Activated CD8-positive, alpha-beta T cell treated with anti-CD3 and anti-CD28 coated beads, Interleukin-2, amount 10 ng/mL, durations not matched to agents 7 days and 5 days (primary cell): Measurements from ENCODE around the gene ZNF644. TPM values are rescaled to one million over a fixed set of nuclear protein-coding genes. Genes with fewer than 3 reads are reported as not detected.

Source experiments
- ATAC-seq: fragments of 150-1000 bp; cut with Tn5 transposase; one replicate; pipeline ENCODE4 v1.10.0; 2021; ENCODE audit warnings: moderate library complexity
- CTCF ChIA-PET: fragments of 350-600 bp; sonication (Branson Sonifier 250); formaldehyde crosslinking; loops from one replicate; lab custom pipeline; 2021; ENCODE audit warnings: antibody characterized with exemption; lab: Charles Lee
- POLR2A ChIA-PET: fragments of 350-600 bp; sonication (Branson Sonifier 250); formaldehyde crosslinking; loops from one replicate; lab custom pipeline; 2021; ENCODE audit warnings: antibody characterized with exemption; lab: Charles Lee
- DNase-seq: peaks from one replicate; pipeline ENCODE4 v3.0.0-alpha.2; 2020
- H3K27ac Mint-ChIP-seq: one replicate; pipeline ENCODE4 v1.8.0; 2021; ENCODE audit warnings: mild to moderate bottlenecking, mixed read lengths
- H3K27me3 Mint-ChIP-seq: one replicate; pipeline ENCODE4 v1.8.0; 2021; ENCODE audit warnings: low read depth, mixed read lengths
- H3K36me3 Mint-ChIP-seq: one replicate; pipeline ENCODE4 v1.8.0; 2021; ENCODE audit warnings: low read depth, mixed read lengths
- H3K4me1 Mint-ChIP-seq: one replicate; pipeline ENCODE4 v1.8.0; 2021; ENCODE audit warnings: low read depth, mixed read lengths
- H3K4me3 Mint-ChIP-seq: one replicate; pipeline ENCODE4 v1.8.0; 2021; ENCODE audit warnings: mild to moderate bottlenecking, mixed read lengths
- H3K9me3 Mint-ChIP-seq: one replicate; pipeline ENCODE4 v1.8.0; 2022; ENCODE audit warnings: mixed read lengths; ENCODE audit not compliant: insufficient read depth
- total RNA-seq, 2 experiments: library from RNA; stranded (reverse); gene quantifications; one replicate each; pipeline ENCODE4 v1.2.3, GENCODE V29; 2021

Gene ZNF644
- total RNA-seq, 2 experiments from 2014 or later = 49.4 to 52.2 TPM

GRCh38 chr1:91020486-91020885, 1.3 kb downstream of the ZNF644 start:
- no peak for ATAC-seq
- H3K27ac Mint-ChIP-seq = peak overlapping the region; percentile 99
- no peaks in the 10 kb centered on the region for H3K27me3 Mint-ChIP-seq
- CTCF ChIA-PET = interaction anchor here (1.3 kb wide), 1 partner anchor 145 kb away, joined by 5 read pairs; no protein-coding TSS in a partner anchor
- DNase-seq = no peak
- no peaks in the 10 kb centered on the region for H3K9me3 Mint-ChIP-seq
- POLR2A ChIA-PET = no interaction called here
- peaks cover 48% of the 10 kb centered on the region for H3K4me1 Mint-ChIP-seq
- H3K36me3 Mint-ChIP-seq = peaks cover 35% of the 10 kb centered on the region
- peak overlapping the region; percentile 94 for H3K4me3 Mint-ChIP-seq

- no peaks in the 10 kb centered on the region for H3K9me3 Mint-ChIP-seq
- CTCF ChIA-PET = interaction anchor here (1.0 to 2.5 kb wide), 4 partner anchors 10 to 147 kb away, joined by 3 to 19 read pairs (median 6); no protein-coding TSS in a partner anchor
- H3K36me3 Mint-ChIP-seq = peaks cover 41% of the 10 kb centered on the region
- ATAC-seq = no peak
- H3K27me3 Mint-ChIP-seq = no peaks in the 10 kb centered on the region
- no peak overlapping the region for H3K4me3 Mint-ChIP-seq
- no peak for DNase-seq
- H3K4me1 Mint-ChIP-seq = peaks cover 50% of the 10 kb centered on the region
- POLR2A ChIA-PET = no interaction called here
- H3K27ac Mint-ChIP-seq = peak overlapping the region; percentile 62
Observed at GRCh38 chr1:91018006-91018405, 3.8 kb downstream of the ZNF644 start.

GRCh38 chr1:91015794-91016550, 5.9 kb downstream of the ZNF644 start:
- DNase-seq (no peak), ATAC-seq (no peak)
- Mint-ChIP-seq H3K27ac (no peak overlapping the region), H3K9me3 (no peaks in the 10 kb centered on the region), H3K27me3 (no peaks in the 10 kb centered on the region), H3K4me1 (peaks cover 55% of the 10 kb centered on the region), H3K36me3 (peaks cover 45% of the 10 kb centered on the region), H3K4me3 (no peak overlapping the region)
- POLR2A ChIA-PET = no interaction called here
- CTCF ChIA-PET = interaction anchor here (0.9 kb wide), 1 partner anchor 286 kb away, joined by 3 read pairs; no protein-coding TSS in a partner anchor

GRCh38 chr1:91015358-91015780, 6.5 kb downstream of the ZNF644 start:
- CTCF ChIA-PET = interaction anchor here (0.9 kb wide), 1 partner anchor 285 kb away, joined by 3 read pairs; no protein-coding TSS in a partner anchor
- H3K27me3 Mint-ChIP-seq = no peaks in the 10 kb centered on the region
- peaks cover 41% of the 10 kb centered on the region for H3K36me3 Mint-ChIP-seq
- no peak overlapping the region for H3K4me3 Mint-ChIP-seq
- no peaks in the 10 kb centered on the region for H3K9me3 Mint-ChIP-seq
- H3K27ac Mint-ChIP-seq = no peak overlapping the region
- POLR2A ChIA-PET = no interaction called here
- ATAC-seq (no peak), DNase-seq (no peak)
- H3K4me1 Mint-ChIP-seq = peaks cover 50% of the 10 kb centered on the region

- H3K36me3 Mint-ChIP-seq = peaks cover 42% of the 10 kb centered on the region
- CTCF ChIA-PET = no interaction called here
- H3K9me3 Mint-ChIP-seq = no peaks in the 10 kb centered on the region
- peaks cover 43% of the 10 kb centered on the region for H3K4me1 Mint-ChIP-seq
- H3K27me3 Mint-ChIP-seq = no peaks in the 10 kb centered on the region
- DNase-seq = no peak
- POLR2A ChIA-PET = no interaction called here
- no peak for ATAC-seq
- H3K4me3 Mint-ChIP-seq = no peak overlapping the region
- H3K27ac Mint-ChIP-seq = no peak overlapping the region
Observed at GRCh38 chr1:91014475-91014874, 7.4 kb downstream of the ZNF644 start.

- peaks cover 33% of the 10 kb centered on the region for H3K4me1 Mint-ChIP-seq
- H3K9me3 Mint-ChIP-seq = no peaks in the 10 kb centered on the region
- no peak overlapping the region for H3K4me3 Mint-ChIP-seq
- H3K36me3 Mint-ChIP-seq = peaks cover 37% of the 10 kb centered on the region
- no peaks in the 10 kb centered on the region for H3K27me3 Mint-ChIP-seq
- DNase-seq (no peak), ATAC-seq (no peak)
- no peak overlapping the region for H3K27ac Mint-ChIP-seq
- POLR2A ChIA-PET = no interaction called here
- CTCF ChIA-PET = interaction anchor here (1.0 kb wide), 1 partner anchor 152 kb away, joined by 3 read pairs; no protein-coding TSS in a partner anchor
Observed at GRCh38 chr1:91013302-91013701, 8.5 kb downstream of the ZNF644 start.

- peaks cover 34% of the 10 kb centered on the region for H3K4me1 Mint-ChIP-seq
- CTCF ChIA-PET = interaction anchor here (1.0 kb wide), 2 partner anchors 153 to 154 kb away, joined by 3 read pairs; no protein-coding TSS in a partner anchor
Observed at GRCh38 chr1:91012196-91012595, 9.6 kb downstream of the ZNF644 start.

GRCh38 chr1:91011726-91012125, 10.1 kb downstream of the ZNF644 start:
- CTCF ChIA-PET = interaction anchor here (1.0 kb wide), 1 partner anchor 155 kb away, joined by 3 read pairs; no protein-coding TSS in a partner anchor
- peaks cover 36% of the 10 kb centered on the region for H3K4me1 Mint-ChIP-seq
- DNase-seq (no peak), ATAC-seq (no peak)
- POLR2A ChIA-PET = no interaction called here
- H3K4me3 Mint-ChIP-seq = no peak overlapping the region
- no peak overlapping the region for H3K27ac Mint-ChIP-seq
- H3K9me3 Mint-ChIP-seq = no peaks in the 10 kb centered on the region
- peaks cover 38% of the 10 kb centered on the region for H3K36me3 Mint-ChIP-seq
- H3K27me3 Mint-ChIP-seq = no peaks in the 10 kb centered on the region

More at GRCh38 chr1:91012196-91012595, 9.6 kb downstream of the ZNF644 start:
- H3K9me3 Mint-ChIP-seq = no peaks in the 10 kb centered on the region
- DNase-seq (no peak), ATAC-seq (no peak)
- H3K4me3 Mint-ChIP-seq = no peak overlapping the region
- peaks cover 38% of the 10 kb centered on the region for H3K36me3 Mint-ChIP-seq
- H3K27ac Mint-ChIP-seq = no peak overlapping the region
- no peaks in the 10 kb centered on the region for H3K27me3 Mint-ChIP-seq
- POLR2A ChIA-PET = no interaction called here

- POLR2A ChIA-PET = no interaction called here
- Mint-ChIP-seq H3K27ac (no peak overlapping the region), H3K4me3 (no peak overlapping the region)
Observed at GRCh38 chr1:91007827-91008226, 14.0 kb downstream of the ZNF644 start.

GRCh38 chr1:91007092-91007491, 14.7 kb downstream of the ZNF644 start:
- Mint-ChIP-seq H3K9me3 (peaks cover 6% of the 10 kb centered on the region), H3K4me3 (no peak overlapping the region), H3K4me1 (peaks cover 38% of the 10 kb centered on the region), H3K27me3 (no peaks in the 10 kb centered on the region), H3K27ac (no peak overlapping the region), H3K36me3 (peaks cover 57% of the 10 kb centered on the region)
- CTCF ChIA-PET = no interaction called here
- DNase-seq = no peak
- POLR2A ChIA-PET = interaction anchor here (1.2 kb wide), 1 partner anchor 15 kb away, joined by 4 read pairs; the partner anchor contains the start of gene ZNF644
- no peak for ATAC-seq

More at GRCh38 chr1:91007827-91008226, 14.0 kb downstream of the ZNF644 start:
- peaks cover 52% of the 10 kb centered on the region for H3K36me3 Mint-ChIP-seq
- peaks cover 44% of the 10 kb centered on the region for H3K4me1 Mint-ChIP-seq
- DNase-seq (no peak), ATAC-seq (no peak)
- CTCF ChIA-PET = interaction anchor here (2.2 kb wide), 1 partner anchor 34 kb away, joined by 6 read pairs; no protein-coding TSS in a partner anchor
- peaks cover 6% of the 10 kb centered on the region for H3K9me3 Mint-ChIP-seq
- H3K27me3 Mint-ChIP-seq = no peaks in the 10 kb centered on the region

- ChIA-PET CTCF (interaction anchor here (0.8 to 0.9 kb wide), 3 partner anchors 10 to 43 kb away, joined by 4 to 6 read pairs (median 5); no protein-coding TSS in a partner anchor), POLR2A (interaction anchor here (1.2 kb wide), 2 partner anchors 15 to 16 kb away, joined by 4 read pairs; partner anchors contain the start of gene ZNF644)
- Mint-ChIP-seq H3K4me1 (peaks cover 32% of the 10 kb centered on the region), H3K4me3 (no peak overlapping the region), H3K27me3 (no peaks in the 10 kb centered on the region), H3K36me3 (peaks cover 59% of the 10 kb centered on the region), H3K9me3 (peaks cover 6% of the 10 kb centered on the region), H3K27ac (no peak overlapping the region)
- DNase-seq = no peak
- ATAC-seq = no peak
Observed at GRCh38 chr1:91006113-91006908, 15.5 kb downstream of the ZNF644 start.
